ENCODE measurements around the gene TXNL4B.
"Not testable (repeated sequence)": the region's sequence is repeated elsewhere in the genome, so short reads cannot be mapped to it uniquely, and the experiment has no call there.

The TXNL4B gene

DNA sequence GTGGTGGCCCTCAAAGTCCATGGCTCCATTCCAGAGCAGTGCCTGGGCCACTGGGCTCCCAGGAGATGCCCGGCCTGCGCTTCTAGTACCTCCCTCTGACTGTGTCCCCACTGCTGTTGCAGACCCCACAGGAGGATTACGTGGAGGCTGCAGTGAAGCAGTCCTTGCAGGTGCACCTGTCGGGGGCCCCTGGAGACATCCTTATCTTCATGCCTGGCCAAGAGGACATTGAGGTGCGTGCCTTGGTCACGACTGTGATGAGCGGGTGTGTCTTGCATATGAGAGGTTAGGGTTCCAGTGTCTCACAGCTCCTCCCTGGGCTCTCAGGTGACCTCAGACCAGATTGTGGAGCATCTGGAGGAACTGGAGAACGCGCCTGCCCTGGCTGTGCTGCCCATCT lies 11.5 kb upstream of the TXNL4B start:
- no peaks in the 10 kb centered on the region for H3K27me3 Mint-ChIP-seq
- H3K4me3 Mint-ChIP-seq = no peak overlapping the region
- H3K36me3 Mint-ChIP-seq (ENCODE audit: low read depth) = peaks cover 87% of the 10 kb centered on the region
- H3K4me1 Mint-ChIP-seq (ENCODE audit: low read depth) = no peaks in the 10 kb centered on the region
- H3K9me3 Mint-ChIP-seq = no peaks in the 10 kb centered on the region
- no peak overlapping the region for H3K27ac Mint-ChIP-seq

DNA sequence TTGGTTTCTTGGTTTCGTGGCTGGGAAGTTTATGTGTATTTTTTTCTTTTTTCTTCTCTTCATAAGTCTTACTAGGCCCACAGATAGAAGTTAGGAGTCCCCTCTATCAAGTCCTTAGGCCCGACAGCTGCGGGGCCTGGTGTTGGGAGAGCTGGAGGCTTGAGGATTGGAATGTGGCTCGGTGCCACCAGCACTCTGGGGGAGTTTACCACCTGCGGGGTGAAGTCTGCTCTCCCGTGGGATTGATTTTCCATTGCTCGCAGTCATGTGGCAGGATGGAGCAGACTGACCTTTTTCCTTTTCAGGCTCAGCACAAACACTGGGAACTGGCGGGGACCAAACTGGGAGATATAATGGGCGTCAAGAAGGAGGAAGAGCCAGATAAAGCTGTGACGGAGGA lies 7.8 kb upstream of the TXNL4B start:
- H3K27ac Mint-ChIP-seq = no peak overlapping the region
- peaks cover 86% of the 10 kb centered on the region for H3K36me3 Mint-ChIP-seq (ENCODE audit: low read depth)
- H3K9me3 Mint-ChIP-seq = no peaks in the 10 kb centered on the region
- H3K4me3 Mint-ChIP-seq = no peak overlapping the region
- no peaks in the 10 kb centered on the region for H3K27me3 Mint-ChIP-seq
- no peaks in the 10 kb centered on the region for H3K4me1 Mint-ChIP-seq (ENCODE audit: low read depth)

- H3K9me3 Mint-ChIP-seq = no peaks in the 10 kb centered on the region
- H3K27me3 Mint-ChIP-seq = no peaks in the 10 kb centered on the region
- H3K4me3 Mint-ChIP-seq = no peak overlapping the region
- H3K27ac Mint-ChIP-seq = no peak overlapping the region
- H3K36me3 Mint-ChIP-seq (ENCODE audit: low read depth) = peaks cover 80% of the 10 kb centered on the region
- peaks cover 14% of the 10 kb centered on the region for H3K4me1 Mint-ChIP-seq (ENCODE audit: low read depth)
Observed at GRCh38 chr16:72099377-72099818, 6.0 kb upstream of the TXNL4B start.

- Mint-ChIP-seq H3K9me3 (no peaks in the 10 kb centered on the region), H3K27ac (no peak overlapping the region), H3K4me1 (ENCODE audit: low read depth) (peaks cover 14% of the 10 kb centered on the region), H3K4me3 (no peak overlapping the region), H3K27me3 (no peaks in the 10 kb centered on the region), H3K36me3 (ENCODE audit: low read depth) (peaks cover 75% of the 10 kb centered on the region)
Observed at GRCh38 chr16:72098936-72099335, 5.5 kb upstream of the TXNL4B start.

GRCh38 chr16:72094266-72094610 lies 818 bp upstream of the TXNL4B start:
- Mint-ChIP-seq H3K4me3 (peak overlapping the region; percentile 96), H3K36me3 (ENCODE audit: low read depth) (peaks cover 48% of the 10 kb centered on the region), H3K27ac (peak overlapping the region; percentile 91), H3K4me1 (ENCODE audit: low read depth) (peaks cover 42% of the 10 kb centered on the region), H3K27me3 (no peaks in the 10 kb centered on the region), H3K9me3 (no peaks in the 10 kb centered on the region)

DNA sequence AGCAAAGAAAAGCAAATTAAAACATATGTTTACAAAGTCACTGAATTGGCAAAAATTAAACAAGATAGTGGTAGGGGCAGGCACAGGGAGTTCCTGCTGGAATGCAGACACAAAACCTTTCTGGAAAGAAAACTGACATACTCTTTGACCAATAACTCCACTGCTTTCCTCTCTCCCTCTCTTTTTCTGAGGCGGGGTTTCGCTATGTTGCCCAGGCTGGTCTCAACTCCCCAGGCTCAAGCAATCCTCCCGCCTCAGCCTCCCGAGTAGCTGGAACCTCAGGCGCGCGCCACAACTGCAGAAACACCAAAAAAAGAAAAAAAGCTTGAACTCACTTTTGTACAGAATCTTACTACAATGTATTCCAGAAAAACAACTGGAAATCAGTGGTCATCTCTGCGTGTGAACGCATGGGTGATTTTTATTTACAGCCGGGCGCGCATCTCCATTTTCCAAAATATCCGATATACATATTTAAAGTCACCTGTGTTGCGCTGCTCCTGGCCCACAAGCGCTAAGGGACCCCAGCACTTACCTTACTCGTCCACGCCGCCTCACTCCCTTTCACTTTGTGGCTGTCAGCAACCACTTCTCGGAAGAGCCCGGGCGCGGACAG lies 480 bp downstream of the TXNL4B start:
- Mint-ChIP-seq H3K9me3 (no peaks in the 10 kb centered on the region), H3K27me3 (no peaks in the 10 kb centered on the region), H3K27ac (peak overlapping the region; percentile 91), H3K4me3 (peak overlapping the region; percentile 96), H3K4me1 (ENCODE audit: low read depth) (peaks cover 42% of the 10 kb centered on the region), H3K36me3 (ENCODE audit: low read depth) (peaks cover 49% of the 10 kb centered on the region)

DNA sequence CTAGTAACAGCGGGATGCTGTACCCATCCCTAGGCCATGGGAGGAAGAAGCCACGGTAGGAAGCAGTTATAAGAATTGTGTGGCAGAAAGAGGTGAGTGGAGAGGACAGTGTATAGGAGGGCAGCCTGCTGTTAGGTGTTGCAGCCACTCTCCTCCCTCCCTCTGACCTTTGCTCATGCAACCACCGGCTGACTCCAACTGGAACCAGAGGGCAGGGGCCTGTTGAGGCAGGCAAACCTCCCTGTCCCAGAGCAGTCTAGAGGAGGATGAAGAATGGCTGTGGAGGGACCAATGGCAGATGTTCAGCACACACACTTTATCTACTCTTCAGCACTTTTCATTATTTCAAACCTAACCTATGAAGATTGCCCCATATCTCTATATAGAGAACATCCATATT lies 2.2 kb downstream of the TXNL4B start:
- H3K27me3 Mint-ChIP-seq = no peaks in the 10 kb centered on the region
- peaks cover 42% of the 10 kb centered on the region for H3K4me1 Mint-ChIP-seq (ENCODE audit: low read depth)
- H3K36me3 Mint-ChIP-seq (ENCODE audit: low read depth) = peaks cover 47% of the 10 kb centered on the region
- H3K27ac Mint-ChIP-seq = peak overlapping the region; percentile 32
- H3K4me3 Mint-ChIP-seq = peak overlapping the region; percentile 96
- no peaks in the 10 kb centered on the region for H3K9me3 Mint-ChIP-seq

GRCh38 chr16:72085002-72085401 lies 8.4 kb downstream of the TXNL4B start:
- Mint-ChIP-seq H3K4me1 (ENCODE audit: low read depth) (peaks cover 2% of the 10 kb centered on the region), H3K4me3 (no peak overlapping the region), H3K9me3 (peaks cover 10% of the 10 kb centered on the region), H3K36me3 (ENCODE audit: low read depth) (peaks cover 56% of the 10 kb centered on the region), H3K27me3 (no peaks in the 10 kb centered on the region), H3K27ac (no peak overlapping the region)

- Mint-ChIP-seq H3K4me3 (no peak overlapping the region), H3K27me3 (no peaks in the 10 kb centered on the region), H3K36me3 (ENCODE audit: low read depth) (peaks cover 52% of the 10 kb centered on the region), H3K27ac (no peak overlapping the region), H3K9me3 (peaks cover 10% of the 10 kb centered on the region), H3K4me1 (ENCODE audit: low read depth) (no peaks in the 10 kb centered on the region)
Observed at GRCh38 chr16:72084445-72084844, 9.0 kb downstream of the TXNL4B start.

DNA sequence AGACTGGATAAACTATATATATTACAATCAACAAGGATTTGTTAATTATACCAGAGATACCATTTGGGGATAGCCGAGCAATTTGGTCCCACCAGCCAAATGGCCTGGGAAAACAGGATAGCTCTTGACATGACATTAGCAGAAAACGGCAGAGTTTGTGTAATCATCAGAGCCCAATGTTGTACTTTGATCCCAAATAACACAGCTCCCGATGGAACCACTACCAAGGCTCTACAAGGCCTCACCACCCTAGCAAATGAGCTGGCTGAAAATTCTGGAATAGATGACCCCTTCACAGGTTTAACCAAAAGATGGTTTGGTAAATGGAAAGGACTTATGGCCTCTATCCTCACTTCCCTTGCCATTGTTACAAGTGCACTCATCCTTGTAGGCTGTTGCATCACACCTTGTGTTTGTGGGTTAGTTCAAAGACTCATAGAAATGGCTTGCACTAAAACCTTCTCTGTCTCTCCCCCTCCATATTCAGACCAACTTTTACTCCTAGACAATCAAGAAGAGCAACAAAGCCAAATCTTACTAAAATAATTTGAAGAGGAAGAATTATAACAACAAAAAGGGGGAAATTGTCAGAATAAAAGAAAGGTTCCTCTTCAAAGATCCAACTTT lies 9.5 kb downstream of the TXNL4B start:
- Mint-ChIP-seq H3K27ac (no peak overlapping the region), H3K4me3 (no peak overlapping the region), H3K27me3 (no peaks in the 10 kb centered on the region), H3K4me1 (ENCODE audit: low read depth) (no peaks in the 10 kb centered on the region), H3K9me3 (peaks cover 10% of the 10 kb centered on the region), H3K36me3 (ENCODE audit: low read depth) (peaks cover 46% of the 10 kb centered on the region)

DNA sequence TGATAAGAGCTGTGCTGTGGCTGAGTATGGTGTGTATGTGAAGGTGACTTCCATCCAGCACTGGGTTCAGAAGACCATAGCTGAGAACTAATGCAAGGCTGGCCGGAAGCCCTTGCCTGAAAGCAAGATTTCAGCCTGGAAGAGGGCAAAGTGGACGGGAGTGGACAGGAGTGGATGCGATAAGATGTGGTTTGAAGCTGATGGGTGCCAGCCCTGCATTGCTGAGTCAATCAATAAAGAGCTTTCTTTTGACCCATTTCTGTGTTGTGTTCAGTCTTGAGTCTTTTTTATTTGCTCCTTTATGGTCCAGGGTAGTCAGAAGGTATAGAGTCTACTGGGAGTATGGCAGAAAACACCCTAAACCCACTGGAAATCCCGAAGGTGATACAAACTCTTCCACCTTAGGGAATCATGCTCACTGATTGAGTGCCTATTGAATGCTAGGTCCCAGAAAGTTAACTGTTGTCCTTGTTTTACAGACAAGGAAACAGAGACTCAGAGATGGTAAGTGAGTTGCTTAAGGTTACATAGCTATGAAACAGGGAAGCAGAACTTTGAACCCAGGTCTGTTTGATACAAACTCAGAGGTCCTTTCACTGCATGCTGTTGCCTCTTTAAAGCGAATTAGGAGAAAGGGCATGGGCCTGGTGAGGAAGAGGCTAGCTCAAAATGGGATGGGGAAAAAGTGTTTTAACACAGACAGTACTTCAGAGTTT lies 16.3 kb downstream of the TXNL4B start:
- not testable (repeated sequence) for H3K9me3 Mint-ChIP-seq, H3K4me3 Mint-ChIP-seq, H3K27ac Mint-ChIP-seq

GRCh38 chr16:72075067-72075466 lies 18.4 kb downstream of the TXNL4B start:
- not testable (repeated sequence) for H3K4me3 Mint-ChIP-seq; H3K27ac Mint-ChIP-seq; H3K36me3 Mint-ChIP-seq (ENCODE audit: low read depth); H3K27me3 Mint-ChIP-seq; H3K9me3 Mint-ChIP-seq; H3K4me1 Mint-ChIP-seq (ENCODE audit: low read depth)

More for the DNA sequence above, 16.3 kb downstream of the TXNL4B start:
- not testable (repeated sequence) for H3K4me1 Mint-ChIP-seq (ENCODE audit: low read depth); H3K36me3 Mint-ChIP-seq (ENCODE audit: low read depth); H3K27me3 Mint-ChIP-seq

- no peaks in the 10 kb centered on the region for H3K9me3 Mint-ChIP-seq
- H3K27ac Mint-ChIP-seq = no peak overlapping the region
- no peak overlapping the region for H3K4me3 Mint-ChIP-seq
- H3K4me1 Mint-ChIP-seq (ENCODE audit: low read depth) = no peaks in the 10 kb centered on the region
- H3K27me3 Mint-ChIP-seq = no peaks in the 10 kb centered on the region
- no peaks in the 10 kb centered on the region for H3K36me3 Mint-ChIP-seq (ENCODE audit: low read depth)
Observed at GRCh38 chr16:72073560-72074230, 19.7 kb downstream of the TXNL4B start.

DNA sequence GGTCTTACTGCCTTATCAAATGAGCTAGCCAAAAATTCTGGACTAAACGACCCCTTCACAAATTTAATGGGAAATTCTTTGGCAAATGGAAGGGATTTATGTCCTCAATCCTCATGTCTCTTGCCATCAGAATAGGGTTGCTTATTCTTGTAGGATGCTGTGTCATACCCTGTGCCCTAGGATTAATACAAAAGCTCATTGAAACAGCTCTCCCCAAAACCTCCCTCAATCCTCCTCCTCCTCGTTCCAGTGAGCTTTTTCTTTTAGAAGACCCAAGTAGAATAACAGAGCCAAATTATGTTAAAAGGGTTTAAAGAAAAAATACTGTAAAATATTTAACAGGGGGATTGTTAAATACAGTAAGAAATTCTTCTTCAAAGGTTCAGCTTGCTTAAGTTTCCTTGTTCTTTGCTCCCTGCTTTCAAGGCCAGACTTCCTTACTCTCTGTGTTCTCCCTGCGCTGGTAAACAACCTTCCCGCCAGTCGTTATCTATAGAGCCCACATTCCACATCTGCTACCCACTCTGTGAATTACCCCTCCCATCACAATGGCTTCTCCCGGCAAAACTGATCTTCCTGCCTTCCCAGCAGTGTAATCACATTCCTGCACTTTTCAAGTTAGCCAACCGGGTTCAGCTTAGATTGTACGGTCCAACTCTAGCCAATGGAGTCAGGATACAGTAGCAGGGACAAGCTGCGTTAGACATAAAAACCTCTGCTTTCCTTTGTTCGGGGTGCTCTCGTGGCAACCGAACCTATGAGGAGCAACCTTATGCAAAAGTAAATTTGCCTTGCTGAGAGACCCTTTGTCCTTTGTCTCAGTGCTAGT lies 20.7 kb downstream of the TXNL4B start:
- H3K27me3 Mint-ChIP-seq = no peaks in the 10 kb centered on the region
- H3K4me3 Mint-ChIP-seq = no peak overlapping the region
- H3K9me3 Mint-ChIP-seq = no peaks in the 10 kb centered on the region
- no peaks in the 10 kb centered on the region for H3K36me3 Mint-ChIP-seq (ENCODE audit: low read depth)
- H3K4me1 Mint-ChIP-seq (ENCODE audit: low read depth) = no peaks in the 10 kb centered on the region
- no peak overlapping the region for H3K27ac Mint-ChIP-seq

Measured in stimulated activated naive CD8-positive, alpha-beta T cell treated with anti-CD3 and anti-CD28 coated beads, Interleukin-15, Interleukin-2, amounts not matched to agents 100 ng/mL and 50 ng/mL, for 24 hours (primary cell).